HepG2 (cell line): ENCODE measurements around the gene SSNA1. TPM values are rescaled to one million over a fixed set of nuclear protein-coding genes. Genes with fewer than 3 reads are reported as not detected.

Experiments
- ASH2L ChIP-seq: fragments of 300-600, 200-600 bp; sonication (generic); IDR thresholded peaks from 2 replicates; pipeline ENCODE4 v1.7.0; 2017; ENCODE audit warnings: low read depth, mild to moderate bottlenecking, moderate library complexity, mixed read lengths, low read length; ENCODE audit not compliant: insufficient read length
- BHLHE40 ChIP-seq: IDR thresholded peaks from 2 replicates; pipeline ENCODE4 v1.6.1; 2011; ENCODE audit warnings: low read length, improper control_type of control experiment
- CENPBD1 ChIP-seq: sonication (generic); formaldehyde crosslinking; IDR thresholded peaks from 2 replicates; pipeline ENCODE4 v1.8.0; 2022; ENCODE audit warnings: missing genetic modification reagents, low read depth, mild to moderate bottlenecking, borderline replicate concordance
- EHMT2 ChIP-seq: fragments of 200-600 bp; sonication (generic); IDR thresholded peaks from 2 replicates; pipeline ENCODE4 v1.7.0; 2017; ENCODE audit warnings: antibody characterized with exemption, low read depth, low read length, borderline replicate concordance
- FUBP1 ChIP-seq: sonication (generic); formaldehyde crosslinking; IDR thresholded peaks from 2 replicates; pipeline ENCODE4 v1.5.1; 2020; ENCODE audit warnings: missing genetic modification reagents, mild to moderate bottlenecking, borderline replicate concordance
- GABPA ChIP-seq, 2 experiments: IDR thresholded peaks; 2 replicates each; pipeline ENCODE4 v1.6.1; 2011 to 2016; ENCODE audit warnings: low read depth in 2 of 2, low read length in 1 of 2, missing biosample characterization in 1 of 2, missing genetic modification characterization in 1 of 2
- GTF3A ChIP-seq: sonication (generic); formaldehyde crosslinking; conservative IDR thresholded peaks from 2 replicates; pipeline ENCODE4 v1.4.0; 2020; ENCODE audit warnings: mild to moderate bottlenecking, missing genetic modification reagents
- HMG20B ChIP-seq: conservative IDR thresholded peaks from 2 replicates; pipeline ENCODE4 v1.6.1; 2016; ENCODE audit warnings: missing genetic modification reagents, missing compliant biosample characterization
- HOXD1 ChIP-seq: sonication (generic); formaldehyde crosslinking; IDR thresholded peaks from 2 replicates; pipeline ENCODE4 v1.5.0; 2020; ENCODE audit warnings: missing genetic modification reagents
- KLF11 ChIP-seq: IDR thresholded peaks from 2 replicates; pipeline ENCODE4 v1.6.1; 2016; ENCODE audit warnings: missing compliant biosample characterization
- KLF16 ChIP-seq, 2 experiments: sonication (generic) in 1 of 2; formaldehyde crosslinking in 1 of 2; IDR thresholded peaks; 2 replicates each; pipeline versions ENCODE4 v1.6.1 to v1.8.0; 2016 to 2023; ENCODE audit warnings: missing genetic modification reagents in 2 of 2, missing compliant biosample characterization in 1 of 2
- MBNL3 ChIP-seq: fragments of 250-450 bp; sonication (Bioruptor Pico); conservative IDR thresholded peaks from 2 replicates; pipeline ENCODE4 v1.8.0; 2022; ENCODE audit warnings: mild to moderate bottlenecking, inconsistent platforms
- PPARG ChIP-seq: conservative IDR thresholded peaks from 2 replicates; pipeline ENCODE4 v1.6.1; 2016; ENCODE audit warnings: missing biosample characterization, missing genetic modification reagents
- TCF12 ChIP-seq, 2 experiments: fragments of 450-650 bp in 1 of 2; sonication (generic) in 1 of 2; formaldehyde crosslinking in 1 of 2; IDR thresholded peaks; 2 replicates each; pipeline versions ENCODE4 v1.6.1 to v1.8.0; 2017 to 2022; ENCODE audit warnings: antibody characterized with exemption in 1 of 2, mild to moderate bottlenecking in 1 of 2, missing genetic modification reagents in 1 of 2, moderate library complexity in 1 of 2
- TOE1 ChIP-seq: sonication (generic); formaldehyde crosslinking; IDR thresholded peaks from 2 replicates; pipeline ENCODE4 v1.4.0; 2020; ENCODE audit warnings: mild to moderate bottlenecking, missing genetic modification reagents
- TRAFD1 ChIP-seq: sonication (generic); formaldehyde crosslinking; IDR thresholded peaks from 2 replicates; pipeline ENCODE4 v1.5.1; 2020; ENCODE audit warnings: missing genetic modification reagents, mild to moderate bottlenecking, borderline replicate concordance
- ZBTB37 ChIP-seq: sonication (generic); formaldehyde crosslinking; IDR thresholded peaks from 2 replicates; pipeline ENCODE4 v1.4.0; 2020; ENCODE audit warnings: mild to moderate bottlenecking, missing genetic modification reagents
- ZBTB38 ChIP-seq: sonication (generic); formaldehyde crosslinking; IDR thresholded peaks from 2 replicates; pipeline ENCODE4 v1.5.1; 2020; ENCODE audit warnings: mild to moderate bottlenecking, missing genetic modification reagents
- ZNF205 ChIP-seq: IDR thresholded peaks from 2 replicates; pipeline ENCODE4 v1.6.1; 2018; ENCODE audit warnings: missing biosample characterization, missing genetic modification reagents
- ZNF235 ChIP-seq: sonication (generic); formaldehyde crosslinking; IDR thresholded peaks from 2 replicates; pipeline ENCODE4 v1.8.1; 2023; ENCODE audit warnings: mild to moderate bottlenecking, missing genetic modification reagents, borderline replicate concordance
- ZNF33B ChIP-seq: sonication (generic); formaldehyde crosslinking; IDR thresholded peaks from 2 replicates; pipeline ENCODE4 v1.5.1; 2020; ENCODE audit warnings: mild to moderate bottlenecking, missing genetic modification reagents
- ZNF501 ChIP-seq: sonication (generic); formaldehyde crosslinking; IDR thresholded peaks from 2 replicates; pipeline ENCODE4 v1.5.1; 2020; ENCODE audit warnings: mild to moderate bottlenecking, moderate library complexity, missing genetic modification reagents
- ZNF670 ChIP-seq: sonication (generic); formaldehyde crosslinking; IDR thresholded peaks from 2 replicates; pipeline ENCODE4 v1.8.0; 2022; ENCODE audit warnings: mild to moderate bottlenecking, missing genetic modification reagents, borderline replicate concordance
- ZSCAN20 ChIP-seq: sonication (generic); formaldehyde crosslinking; IDR thresholded peaks from 2 replicates; pipeline ENCODE4 v1.4.0; 2020; ENCODE audit warnings: missing genetic modification reagents, mild to moderate bottlenecking, borderline replicate concordance
- polyA plus RNA-seq, 8 experiments: library from polyadenylated mRNA; depleted of rRNA in 3 of 8; stranded (reverse) in 7 of 8; unstranded in 1 of 8; fragments of >200 nt; fragmentation: Illumina TruSeq in 4 of 8; extraction: Trizol in 4 of 8; gene quantifications; 2 replicates each; pipeline versions ENCODE4 v1.2.1 to v1.2.3, GENCODE V29; 2011 to 2016; ENCODE audit warnings: low read depth in 4 of 8, missing spikeins in 1 of 8, mixed read lengths in 1 of 8; ENCODE audit not compliant: insufficient read depth in 1 of 8
- total RNA-seq, 5 experiments: library from RNA; depleted of rRNA; stranded (reverse); fragments of >200 nt; fragmentation: Illumina TruSeq; extraction: Trizol; gene quantifications; 2 replicates each; pipeline ENCODE4 v1.2.3, GENCODE V29; 2016; ENCODE audit warnings: low read depth in 1 of 5

Gene SSNA1
- total and polyA plus RNA-seq, 2 of the 13 experiments (the other 11 are each of a cell fraction or from before 2014, with no cell fraction given): 35.9 to 49.4 TPM

- TF ChIP-seq TRAFD1 (CRISPR knock-in tag) (no peak), ZBTB37 (CRISPR knock-in tag) (no peak), EHMT2 (no peak), BHLHE40 (peak; percentile 61; the same call in 1 of the 2 replicates), GABPA (IDR thresholded peaks at IDR 0.05; ENCODE audit: low read depth, low read length) (no peak), GABPA (CRISPR knock-in tag; IDR thresholded peaks at IDR 0.05; ENCODE audit: low read depth) (no peak), ZNF235 (CRISPR knock-in tag) (0 out of 2 replicates have a peak, but pooled peaks have one; percentile 20), CENPBD1 (no peak), HMG20B (no peak), ZSCAN20 (no peak), TCF12 (IDR thresholded peaks at IDR 0.05) (no peak), TCF12 (CRISPR knock-in tag; IDR thresholded peaks at IDR 0.05) (no peak), HOXD1 (CRISPR knock-in tag) (no peak; the same call in 1 of the 2 replicates), FUBP1 (no peak), GTF3A (CRISPR knock-in tag) (no peak), TOE1 (CRISPR knock-in tag) (no peak), ZNF205 (CRISPR knock-in tag) (no peak; the same call in 1 of the 2 replicates), ZNF670 (no peak), ZBTB38 (CRISPR knock-in tag) (no peak), MBNL3 (CRISPR knock-in tag) (no peak), PPARG (CRISPR knock-in tag) (no peak), ASH2L (no peak), KLF16 (CRISPR knock-in tag; IDR thresholded peaks at IDR 0.05) (no peak), ZNF33B (CRISPR knock-in tag) (no peak), KLF11 (no peak), ZNF501 (CRISPR knock-in tag) (no peak; the same call in 1 of the 2 replicates)
Observed at GRCh38 chr9:137235424-137236237, 47.2 kb downstream of the SSNA1 start (continued).
